ENCODE data around the gene SDF4. TPM values are rescaled to one million over a fixed set of nuclear protein-coding genes. Genes with fewer than 3 reads are reported as not detected.

Gene SDF4
- total and polyA plus RNA-seq, 11 donors, result 102 to 212 (median 120) TPM

- TF ChIP-seq POLR2A (IDR thresholded peaks at IDR 0.05), result no peak
- no peak for TF ChIP-seq CTCF (IDR thresholded peaks at IDR 0.05)
- Histone ChIP-seq H3K36me3 (peaks cover 0 to 85% (median 67%) of the 10 kb centered on the region in 9 donors), H3K4me1 (peaks cover 5 to 52% (median 21%) of the 10 kb centered on the region in 12 donors), H3K4me3 (no peak overlapping the region), H3K27me3 (no peaks in the 10 kb centered on the region), H3K9me3 (no peaks in the 10 kb centered on the region), H3K27ac (no peak overlapping the region)
- DNase-seq (peak in 1 of 5 donors; percentile 51), ATAC-seq (peak; percentile 18 to 44 (median 36))
- intact Hi-C loops (cut with DNase I), result loop anchor here in 1 of 10 donors (10.0 kb wide), 1 partner anchor 101 kb away; no protein-coding TSS in a partner anchor
- 72 to 75% (median 75%) methylated on average over 18 of the region's 18 CpGs for WGBS, 4 donors
These were observed 5.9 kb downstream of the SDF4 start for GRCh38 chr1:1225913-1226312.

- no peak for DNase-seq
- H3K4me3 ChIP-seq, result no peak overlapping the region
- peaks cover 1 to 46% (median 16%) of the 10 kb centered on the region in 12 donors for H3K4me1 ChIP-seq
- ATAC-seq, result peak in 3 of 4 donors; percentile 11 to 36 (median 16)
- H3K27me3 ChIP-seq, result no peaks in the 10 kb centered on the region
- H3K36me3 ChIP-seq, result peaks cover 0 to 91% (median 73%) of the 10 kb centered on the region in 9 donors
- no peaks in the 10 kb centered on the region for H3K9me3 ChIP-seq
- H3K27ac ChIP-seq, result no peak overlapping the region
- intact Hi-C loops (cut with DNase I), result loop anchor here in 1 of 10 donors (10.0 kb wide), 1 partner anchor 101 kb away; no protein-coding TSS in a partner anchor
- 83 to 88% (median 85%) methylated on average over 24 to 34 of the region's 34 CpGs for WGBS, 4 donors
- TF ChIP-seq POLR2A (IDR thresholded peaks at IDR 0.05) (no peak), CTCF (IDR thresholded peaks at IDR 0.05) (no peak)
These were observed 6.5 kb downstream of the SDF4 start for GRCh38 chr1:1225238-1225845.

GRCh38 chr1:1223891-1224290 lies 7.9 kb downstream of the SDF4 start:
- Histone ChIP-seq H3K4me1 (peaks cover 0 to 32% (median 1%) of the 10 kb centered on the region in 12 donors), H3K27me3 (no peaks in the 10 kb centered on the region), H3K36me3 (peaks cover 0 to 96% (median 84%) of the 10 kb centered on the region in 9 donors), H3K27ac (no peak overlapping the region), H3K9me3 (no peaks in the 10 kb centered on the region), H3K4me3 (no peak overlapping the region)
- ATAC-seq (no peak), DNase-seq (no peak)
- TF ChIP-seq POLR2A (IDR thresholded peaks at IDR 0.05) (no peak), CTCF (IDR thresholded peaks at IDR 0.05) (no peak)
- 94 to 96% (median 95%) methylated on average over 15 to 21 of the region's 21 CpGs for WGBS, 4 donors
- intact Hi-C loops (cut with DNase I), result loop anchor here in 1 of 10 donors (10.0 kb wide), 1 partner anchor 99 kb away; no protein-coding TSS in a partner anchor

- no peak for TF ChIP-seq POLR2A (IDR thresholded peaks at IDR 0.05)
- TF ChIP-seq CTCF (IDR thresholded peaks at IDR 0.05), result no peak
- intact Hi-C loops (cut with DNase I), result loop anchor here in 1 of 10 donors (10.0 kb wide), 1 partner anchor 99 kb away; no protein-coding TSS in a partner anchor
- H3K4me3 ChIP-seq, result no peak overlapping the region
- H3K9me3 ChIP-seq, result no peaks in the 10 kb centered on the region
- DNase-seq (no peak), ATAC-seq (no peak)
- no peak overlapping the region for H3K27ac ChIP-seq
- H3K36me3 ChIP-seq, result peaks cover 0 to 96% (median 84%) of the 10 kb centered on the region in 9 donors
- H3K27me3 ChIP-seq, result no peaks in the 10 kb centered on the region
- H3K4me1 ChIP-seq, result peaks cover 0 to 27% (median 0%) of the 10 kb centered on the region in 12 donors
- WGBS, 4 donors, result 95 to 97% (median 96%) methylated on average over 14 to 15 of the region's 15 CpGs
These were observed 8.5 kb downstream of the SDF4 start for GRCh38 chr1:1223321-1223720.

Data from heart left ventricle (tissue), 16 donors.